T-cell (primary cell): ENCODE data around the gene SPATS1. TPM values are rescaled to one million over a fixed set of nuclear protein-coding genes. Genes with fewer than 3 reads are reported as not detected.

Experiments used
- ATAC-seq, 4 experiments: fragments of 200-7000 bp in 3 of 4; fragments of 150-1000 bp in 1 of 4; cut with Tn5 transposase; replicated peaks in 1 of 4; 1 replicate in 3 of 4; 2 replicates in 1 of 4; pipeline ENCODE4 v1.10.0; 2021; ENCODE audit warnings: moderate library complexity in 3 of 4, mild to moderate bottlenecking in 2 of 4, moderate number of reproducible peaks in 1 of 4
- CTCF ChIA-PET, 2 donors: fragments of 300-600 bp; sonication (Branson Sonifier 250); formaldehyde crosslinking; loops; one replicate each; lab custom pipeline; 2022; ENCODE audit warnings: antibody characterized with exemption in 2 of 2; lab: Charles Lee
- POLR2A ChIA-PET, 2 donors: fragments of 300-600 bp; sonication (Branson Sonifier 250); formaldehyde crosslinking; loops; one replicate each; lab custom pipeline; 2022; ENCODE audit warnings: antibody characterized with exemption in 2 of 2; lab: Charles Lee
- DNase-seq, 35 experiments: peaks; one replicate each; pipeline versions ENCODE4 v3.0.0 to v3.0.0-alpha.2; 2013 to 2023
- H3K27ac ChIP-seq: one replicate; pipeline ENCODE4 v1.5.1; 2013; ENCODE audit warnings: low read length
- H3K27me3 ChIP-seq, 2 experiments: replicated peaks in 1 of 2; 1 replicate in 1 of 2; 2 replicates in 1 of 2; pipeline versions ENCODE4 v1.6.1 to v1.7.0; 2013; ENCODE audit warnings: low read length in 1 of 2, mixed read lengths in 1 of 2; ENCODE audit not compliant: control insufficient read depth in 2 of 2, insufficient read depth in 2 of 2; ENCODE audit errors: extremely low read depth in 1 of 2
- H3K36me3 ChIP-seq, 2 donors: 1 replicate in 1 of 2; 2 replicates in 1 of 2; pipeline versions ENCODE4 v1.6.1 to v1.7.0; 2013; ENCODE audit warnings: low read length in 1 of 2; ENCODE audit not compliant: control insufficient read depth in 2 of 2, insufficient read depth in 1 of 2; ENCODE audit errors: extremely low read depth in 1 of 2
- H3K4me1 ChIP-seq, 2 experiments: 1 replicate in 1 of 2; 2 replicates in 1 of 2; pipeline versions ENCODE4 v1.6.1 to v1.7.0; 2013; ENCODE audit warnings: low read length in 2 of 2, mixed read lengths in 1 of 2; ENCODE audit not compliant: insufficient read depth in 2 of 2, control insufficient read depth in 1 of 2; ENCODE audit errors: extremely low read depth in 1 of 2
- H3K4me3 ChIP-seq, 2 donors: 1 replicate in 1 of 2; 2 replicates in 1 of 2; pipeline versions ENCODE4 v1.5.1 to v1.7.0; 2013; ENCODE audit warnings: mild to moderate bottlenecking in 2 of 2, low read length in 1 of 2, moderate library complexity in 1 of 2; ENCODE audit not compliant: control insufficient read depth in 1 of 2; ENCODE audit errors: extremely low read depth in 1 of 2
- H3K9me3 ChIP-seq: 2 replicates; pipeline ENCODE4 v1.7.0; 2013
- H3K27ac Mint-ChIP-seq, 2 donors: one replicate each; pipeline ENCODE4 v1.8.0; 2020 to 2021; ENCODE audit warnings: mild to moderate bottlenecking in 2 of 2, mixed read lengths in 2 of 2
- H3K27me3 Mint-ChIP-seq, 2 donors: one replicate each; pipeline ENCODE4 v1.8.0; 2021 to 2022; ENCODE audit warnings: mixed read lengths in 2 of 2
- H3K36me3 Mint-ChIP-seq: one replicate; pipeline ENCODE4 v1.8.0; 2021; ENCODE audit warnings: mixed read lengths
- H3K4me1 Mint-ChIP-seq, 3 donors: one replicate each; pipeline ENCODE4 v1.8.0; 2020 to 2022; ENCODE audit warnings: mixed read lengths in 3 of 3, mild to moderate bottlenecking in 1 of 3
- H3K4me3 Mint-ChIP-seq, 3 donors: one replicate each; pipeline ENCODE4 v1.8.0; 2020 to 2022; ENCODE audit warnings: mild to moderate bottlenecking in 3 of 3, mixed read lengths in 3 of 3, moderate library complexity in 3 of 3
- H3K9me3 Mint-ChIP-seq, 3 donors: one replicate each; pipeline ENCODE4 v1.8.0; 2020 to 2022; ENCODE audit warnings: mixed read lengths in 3 of 3
- WGBS: methylation state at CpG from one replicate; pipeline ENCODE4 v1.1.5; 2013; ENCODE audit warnings: missing lambda C conversion rate; ENCODE audit not compliant: insufficient coverage; 5-methylcytosine and 5-hydroxymethylcytosine counted together
- total RNA-seq, 35 experiments: library from RNA in 6 of 35; stranded (reverse) in 6 of 35; fragments of 120-200 nt in 1 of 35; gene quantifications; one replicate each; pipeline versions ENCODE4 v1.2.1 to v1.2.4 and lab custom pipeline; 2013 to 2026

The SPATS1 gene
- total RNA-seq, 5 donors from 2014 or later (not counting 1 experiment from before 2014, with no cell fraction given) = not detected

GRCh38 chr6:44338228-44339122 lies 4.0 kb upstream of the SPATS1 start:
- Mint-ChIP-seq H3K36me3 (no peaks in the 10 kb centered on the region), H3K27me3 (peaks cover 20 to 23% of the 10 kb centered on the region in 2 donors), H3K4me3 (no peak overlapping the region), H3K27ac (no peak overlapping the region), H3K4me1 (peaks cover 0 to 2% (median 2%) of the 10 kb centered on the region in 3 donors), H3K9me3 (no peaks in the 10 kb centered on the region)
- Histone ChIP-seq H3K4me1 (peaks cover 0 to 5% of the 10 kb centered on the region in 2 experiments), H3K27ac (no peak overlapping the region), H3K36me3 (no peaks in the 10 kb centered on the region), H3K27me3 (peaks cover 5 to 39% of the 10 kb centered on the region in 2 experiments), H3K4me3 (no peak overlapping the region), H3K9me3 (no peaks in the 10 kb centered on the region)
- ATAC-seq (peak; percentile 77 to 88 (median 83)), DNase-seq (peak; percentile 17 to 80 (median 50))
- ChIA-PET POLR2A (interaction anchor here in 1 of 2 donors (0.6 kb wide), 1 partner anchor 117 kb away, joined by 9 read pairs; no protein-coding TSS in a partner anchor), CTCF (interaction anchor here (0.6 to 1.7 kb wide), 7 partner anchors 11 to 565 kb away, joined by 3 to 7 read pairs (median 4); partner anchors contain the start of gene CDC5L (in 1 of the 2))
- WGBS = 4% methylated on average over 6 of the region's 11 CpGs

- ATAC-seq (no peak), DNase-seq (no peak)
- Histone ChIP-seq H3K4me1 (peaks cover 0 to 5% of the 10 kb centered on the region in 2 experiments), H3K27ac (no peak overlapping the region), H3K27me3 (peaks cover 9 to 42% of the 10 kb centered on the region in 2 experiments), H3K4me3 (no peak overlapping the region), H3K36me3 (no peaks in the 10 kb centered on the region), H3K9me3 (no peaks in the 10 kb centered on the region)
- ChIA-PET POLR2A (interaction anchor here in 1 of 2 donors (0.6 kb wide), 1 partner anchor 118 kb away, joined by 9 read pairs; no protein-coding TSS in a partner anchor), CTCF (interaction anchor here in 1 of 2 donors (0.6 to 1.4 kb wide), 3 partner anchors 70 to 118 kb away, joined by 3 to 15 read pairs (median 3); no protein-coding TSS in a partner anchor)
- 78% methylated on average over 5 of the region's 5 CpGs for WGBS
- Mint-ChIP-seq H3K9me3 (no peaks in the 10 kb centered on the region), H3K27me3 (peaks cover 28 to 31% of the 10 kb centered on the region in 2 donors), H3K36me3 (no peaks in the 10 kb centered on the region), H3K4me3 (no peak overlapping the region), H3K4me1 (peaks cover 0 to 2% (median 2%) of the 10 kb centered on the region in 3 donors), H3K27ac (no peak overlapping the region)
Observed at GRCh38 chr6:44339301-44339700, 3.1 kb upstream of the SPATS1 start.

- no peaks in the 10 kb centered on the region for H3K9me3 Mint-ChIP-seq
- no peak overlapping the region for H3K4me3 Mint-ChIP-seq
- H3K4me3 ChIP-seq = no peak overlapping the region
- WGBS = 62% methylated on average over 5 of the region's 7 CpGs
- no peak overlapping the region for H3K27ac Mint-ChIP-seq
- H3K4me1 Mint-ChIP-seq = peaks cover 0 to 2% (median 2%) of the 10 kb centered on the region in 3 donors
- no peaks in the 10 kb centered on the region for H3K9me3 ChIP-seq
- ATAC-seq = no peak
- peaks cover 9 to 45% of the 10 kb centered on the region in 2 experiments for H3K27me3 ChIP-seq
- H3K27ac ChIP-seq = no peak overlapping the region
- peaks cover 0 to 5% of the 10 kb centered on the region in 2 experiments for H3K4me1 ChIP-seq
- no peaks in the 10 kb centered on the region for H3K36me3 Mint-ChIP-seq
- H3K27me3 Mint-ChIP-seq = peaks cover 34 to 38% of the 10 kb centered on the region in 2 donors
- no peak for DNase-seq
- CTCF ChIA-PET = interaction anchor here in 1 of 2 donors (0.7 to 1.4 kb wide), 2 partner anchors 72 to 117 kb away, joined by 3 to 15 read pairs; no protein-coding TSS in a partner anchor
- POLR2A ChIA-PET = no interaction called here
- H3K36me3 ChIP-seq = no peaks in the 10 kb centered on the region
Observed at GRCh38 chr6:44339763-44340625, 2.5 kb upstream of the SPATS1 start.

- no peak overlapping the region for H3K4me3 Mint-ChIP-seq
- Histone ChIP-seq H3K9me3 (no peaks in the 10 kb centered on the region), H3K4me1 (peaks cover 0 to 5% of the 10 kb centered on the region in 2 experiments), H3K27ac (no peak overlapping the region), H3K4me3 (no peak overlapping the region), H3K36me3 (no peaks in the 10 kb centered on the region), H3K27me3 (peaks cover 9 to 49% of the 10 kb centered on the region in 2 experiments)
- no peak overlapping the region for H3K27ac Mint-ChIP-seq
- ATAC-seq (no peak), DNase-seq (no peak)
- no peaks in the 10 kb centered on the region for H3K9me3 Mint-ChIP-seq
- no CpG with 5 or more reads among the region's 8 CpGs for WGBS
- CTCF ChIA-PET = interaction anchor here in 1 of 2 donors (1.0 kb wide), 1 partner anchor 85 kb away, joined by 4 read pairs; the partner anchor contains the start of gene SLC35B2
- peaks cover 0 to 2% (median 2%) of the 10 kb centered on the region in 3 donors for H3K4me1 Mint-ChIP-seq
- H3K36me3 Mint-ChIP-seq = no peaks in the 10 kb centered on the region
- POLR2A ChIA-PET = interaction anchor here in 1 of 2 donors (0.6 kb wide), 1 partner anchor 46 kb away, joined by 4 read pairs; no protein-coding TSS in a partner anchor
- H3K27me3 Mint-ChIP-seq = peaks cover 39 to 45% of the 10 kb centered on the region in 2 donors
Observed at GRCh38 chr6:44341095-44341890, 1.2 kb upstream of the SPATS1 start.

- DNase-seq (no peak), ATAC-seq (no peak)
- H3K4me1 Mint-ChIP-seq = peaks cover 0 to 2% (median 2%) of the 10 kb centered on the region in 3 donors
- Histone ChIP-seq H3K36me3 (no peaks in the 10 kb centered on the region), H3K27me3 (peaks cover 9 to 51% of the 10 kb centered on the region in 2 experiments), H3K4me3 (no peak overlapping the region), H3K27ac (no peak overlapping the region), H3K9me3 (no peaks in the 10 kb centered on the region), H3K4me1 (peaks cover 0 to 5% of the 10 kb centered on the region in 2 experiments)
- no peaks in the 10 kb centered on the region for H3K9me3 Mint-ChIP-seq
- 67% methylated on average over 2 of the region's 6 CpGs for WGBS
- H3K27ac Mint-ChIP-seq = no peak overlapping the region
- ChIA-PET CTCF (interaction anchor here in 1 of 2 donors (1.0 kb wide), 1 partner anchor 85 kb away, joined by 4 read pairs; the partner anchor contains the start of gene SLC35B2), POLR2A (interaction anchor here in 1 of 2 donors (0.6 kb wide), 1 partner anchor 47 kb away, joined by 4 read pairs; no protein-coding TSS in a partner anchor)
- H3K36me3 Mint-ChIP-seq = no peaks in the 10 kb centered on the region
- H3K27me3 Mint-ChIP-seq = peaks cover 39 to 42% of the 10 kb centered on the region in 2 donors
- no peak overlapping the region for H3K4me3 Mint-ChIP-seq
Observed at GRCh38 chr6:44342052-44342451, 398 bp upstream of the SPATS1 start.
